Psoas muscle (tissue), 8 donors: ENCODE data around the gene GPR176. TPM values are rescaled to one million over a fixed set of nuclear protein-coding genes. Genes with fewer than 3 reads are reported as not detected.

Experiments used
- ATAC-seq, 4 donors: fragments of 200-7000 bp; cut with Tn5 transposase; one replicate each; pipeline ENCODE4 v1.9.1; 2020; ENCODE audit warnings: moderate library complexity in 3 of 4, mild to moderate bottlenecking in 2 of 4
- DNase-seq, 2 donors: peaks; one replicate each; pipeline ENCODE4 v3.0.0-alpha.2; 2020
- H3K27ac ChIP-seq: fragments of 200-600 bp; one replicate; pipeline ENCODE4 v1.8.0; 2022
- H3K27me3 ChIP-seq, 3 donors: fragments of 200-600 bp in 1 of 3; one replicate each; pipeline versions ENCODE4 v1.6.1 to v1.8.0; 2013 to 2022; ENCODE audit warnings: low read length in 2 of 3, mild to moderate bottlenecking in 2 of 3, moderate library complexity in 1 of 3; ENCODE audit not compliant: insufficient read depth in 3 of 3
- H3K36me3 ChIP-seq, 2 donors: fragments of 200-600 bp in 1 of 2; one replicate each; pipeline versions ENCODE4 v1.6.1 to v1.8.0; 2013 to 2022; ENCODE audit warnings: low read depth in 1 of 2, mild to moderate bottlenecking in 1 of 2, moderate library complexity in 1 of 2; ENCODE audit not compliant: insufficient read depth in 1 of 2
- H3K4me1 ChIP-seq: fragments of 200-600 bp; one replicate; pipeline ENCODE4 v1.8.0; 2022
- H3K4me3 ChIP-seq: fragments of 200-600 bp; one replicate; pipeline ENCODE4 v1.8.0; 2022; ENCODE audit warnings: mild to moderate bottlenecking
- H3K9me3 ChIP-seq: fragments of 200-600 bp; one replicate; pipeline ENCODE4 v1.8.0; 2022
- WGBS, 3 donors: extraction: QIAGEN DNeasy Blood & Tissue Kit; methylation state at CpG; one replicate each; pipeline versions ENCODE4 v1.1.6 to v1.1.7; 2013; 5-methylcytosine and 5-hydroxymethylcytosine counted together
- intact Hi-C, 2 donors: fragments of 100-400 bp; cut with DNase I; formaldehyde crosslinking; loops; one replicate each; pipeline versions ENCODE4 v1.11.0 to v1.14.2; 2022
- polyA plus RNA-seq, 3 donors: library from polyadenylated mRNA; stranded (reverse); fragments of 200-250 nt; gene quantifications; one replicate each; pipeline ENCODE4 v1.2.3, GENCODE V29; 2013
- total RNA-seq, 4 donors: library from RNA; stranded (reverse); fragmentation: NEBNext Ultra II Directional in 2 of 4; extraction: Animal tissue kit (Norgen Biotek cat#: 25700) in 2 of 4; gene quantifications; one replicate each; pipeline versions ENCODE4 v1.2.1 to v1.2.4, GENCODE V29; 2021 to 2023
- TF ChIP-seq, protein P1 (sequence below): fragments of 200-600 bp; IDR thresholded peaks from one replicate; pipeline ENCODE4 v1.8.0; 2022; ENCODE audit warnings: antibody characterized with exemption
- donor health status: healthy with polysubstance abuse.
- donor health status: DM: no; HTN: no; CAD: no; lungs with moderate emphysema.
- donor health status: Bipolar disorder and iron deficiency.
- donor health status: healthy.
- donor health status: DM: yes; HTN: yes; CAD: no.
- donor health status: DM: no; HTN: no; CAD: no.
- donor health status: DM: no; HTN: no; CAD: no.
- donor health status: DM: yes; HTN: yes; CAD: no.

Gene GPR176
- total and polyA plus RNA-seq, 7 donors: 0.30 to 1.3 (median 0.83) TPM

DNA sequence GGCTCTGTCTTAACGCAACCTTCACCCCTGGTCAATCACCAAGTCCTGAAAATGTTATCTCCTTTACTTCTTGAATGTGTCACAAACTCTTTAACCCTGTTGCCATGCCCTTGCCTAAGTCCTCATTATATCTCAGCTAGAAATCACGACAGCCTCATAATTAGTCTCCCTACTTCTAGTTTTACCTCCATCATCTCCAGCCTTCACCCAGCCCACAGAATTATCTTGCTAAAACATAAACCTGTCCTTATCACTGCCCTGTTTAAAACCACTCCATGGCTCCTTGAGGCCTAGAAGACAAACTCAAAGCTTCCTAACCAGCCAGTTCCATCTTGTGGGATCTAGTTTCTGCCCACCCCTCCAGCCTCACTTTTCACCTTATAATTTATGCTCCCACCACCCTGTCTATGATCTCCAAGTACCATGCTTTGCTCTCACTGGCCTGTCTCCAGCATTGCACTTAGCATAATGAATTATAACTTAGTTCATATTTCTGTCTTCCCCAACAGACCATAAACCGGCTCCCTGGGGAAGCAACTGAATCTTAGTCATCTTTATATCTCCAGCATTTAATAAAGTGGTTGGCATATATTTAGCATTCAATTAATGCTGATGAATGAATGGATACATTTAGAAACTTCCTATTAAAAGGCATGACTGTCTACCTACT lies 39.2 kb downstream of the GPR176 start:
- DNase-seq (no peak), ATAC-seq (no peak)
- Histone ChIP-seq H3K27me3 (peaks cover 0 to 2% (median 0%) of the 10 kb centered on the region in 3 donors), H3K36me3 (no peaks in the 10 kb centered on the region), H3K27ac (no peak overlapping the region), H3K4me3 (no peak overlapping the region), H3K4me1 (no peaks in the 10 kb centered on the region), H3K9me3 (no peaks in the 10 kb centered on the region)
- WGBS, 3 donors: 91 to 96% (median 92%) methylated on average over 3 of the region's 3 CpGs
- intact Hi-C loops: no loop called here
- TF ChIP-seq, protein P1, sequence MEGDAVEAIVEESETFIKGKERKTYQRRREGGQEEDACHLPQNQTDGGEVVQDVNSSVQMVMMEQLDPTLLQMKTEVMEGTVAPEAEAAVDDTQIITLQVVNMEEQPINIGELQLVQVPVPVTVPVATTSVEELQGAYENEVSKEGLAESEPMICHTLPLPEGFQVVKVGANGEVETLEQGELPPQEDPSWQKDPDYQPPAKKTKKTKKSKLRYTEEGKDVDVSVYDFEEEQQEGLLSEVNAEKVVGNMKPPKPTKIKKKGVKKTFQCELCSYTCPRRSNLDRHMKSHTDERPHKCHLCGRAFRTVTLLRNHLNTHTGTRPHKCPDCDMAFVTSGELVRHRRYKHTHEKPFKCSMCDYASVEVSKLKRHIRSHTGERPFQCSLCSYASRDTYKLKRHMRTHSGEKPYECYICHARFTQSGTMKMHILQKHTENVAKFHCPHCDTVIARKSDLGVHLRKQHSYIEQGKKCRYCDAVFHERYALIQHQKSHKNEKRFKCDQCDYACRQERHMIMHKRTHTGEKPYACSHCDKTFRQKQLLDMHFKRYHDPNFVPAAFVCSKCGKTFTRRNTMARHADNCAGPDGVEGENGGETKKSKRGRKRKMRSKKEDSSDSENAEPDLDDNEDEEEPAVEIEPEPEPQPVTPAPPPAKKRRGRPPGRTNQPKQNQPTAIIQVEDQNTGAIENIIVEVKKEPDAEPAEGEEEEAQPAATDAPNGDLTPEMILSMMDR: no peak

DNA sequence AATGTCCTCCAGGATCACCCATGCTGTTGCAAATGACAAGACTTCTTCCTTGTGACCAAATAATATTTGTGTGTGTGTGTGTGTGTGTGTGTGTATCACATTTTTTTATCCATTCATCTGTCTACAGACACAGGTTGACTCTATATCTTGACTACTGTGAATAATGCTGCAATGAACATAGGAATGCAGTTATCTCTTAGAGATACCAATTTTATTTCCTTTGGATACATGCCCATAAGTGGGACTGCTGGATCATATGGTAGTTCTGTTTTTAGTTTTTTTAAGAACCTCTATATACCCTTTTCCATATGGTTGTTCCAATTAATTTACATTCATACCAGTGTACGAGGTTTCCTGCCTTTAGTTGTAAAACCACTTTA lies 41.7 kb downstream of the GPR176 start:
- TF ChIP-seq, protein P1: no peak
- no peaks in the 10 kb centered on the region for H3K36me3 ChIP-seq
- H3K27ac ChIP-seq: no peak overlapping the region
- ATAC-seq: no peak
- no peaks in the 10 kb centered on the region for H3K4me1 ChIP-seq
- intact Hi-C loops: no loop called here
- H3K9me3 ChIP-seq: no peaks in the 10 kb centered on the region
- no peak for DNase-seq
- 86 to 94% (median 92%) methylated on average over 1 of the region's 1 CpG for WGBS, 3 donors
- no peak overlapping the region for H3K4me3 ChIP-seq
- H3K27me3 ChIP-seq: no peaks in the 10 kb centered on the region

DNA sequence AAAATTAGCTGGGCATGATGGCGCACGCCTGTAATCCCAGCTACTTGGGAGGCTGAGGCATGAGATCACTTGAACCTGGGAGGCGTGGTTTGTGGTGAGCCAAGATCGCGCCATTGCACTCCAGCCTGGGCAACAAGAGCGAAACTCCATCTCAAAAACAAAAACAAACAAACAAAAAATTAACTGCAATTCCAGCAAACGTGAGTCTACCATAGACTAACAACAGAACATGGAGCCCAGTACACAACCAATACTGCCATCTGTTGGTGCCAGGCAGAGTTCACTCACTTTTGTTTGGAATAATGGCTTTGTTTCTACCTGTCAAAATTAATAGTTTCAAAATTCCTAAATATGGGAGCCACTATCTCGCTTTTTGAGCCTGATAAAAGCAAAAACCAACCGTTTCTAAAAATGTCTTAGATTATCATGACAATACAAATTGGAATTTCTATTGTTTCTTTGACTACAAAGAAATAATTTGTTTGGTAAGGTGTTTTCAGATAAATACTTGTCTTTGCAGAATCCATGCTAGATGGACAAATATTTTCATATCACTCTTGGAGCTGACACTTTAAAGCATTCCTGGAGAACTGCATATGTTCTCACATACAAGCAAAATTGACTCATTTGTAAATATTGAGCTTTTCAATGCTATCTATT lies 45.0 kb downstream of the GPR176 start:
- intact Hi-C loops: loop anchor here in 1 of 2 donors (5.0 kb wide), 1 partner anchor 88 kb away; no protein-coding TSS in a partner anchor
- no peaks in the 10 kb centered on the region for H3K36me3 ChIP-seq
- no peaks in the 10 kb centered on the region for H3K4me1 ChIP-seq
- DNase-seq (no peak), ATAC-seq (no peak)
- no peaks in the 10 kb centered on the region for H3K27me3 ChIP-seq
- H3K27ac ChIP-seq: no peak overlapping the region
- no peak overlapping the region for H3K4me3 ChIP-seq
- TF ChIP-seq, protein P1: peak; percentile 31
- 63 to 75% (median 70%) methylated on average over 9 of the region's 9 CpGs for WGBS, 3 donors
- no peaks in the 10 kb centered on the region for H3K9me3 ChIP-seq

DNA sequence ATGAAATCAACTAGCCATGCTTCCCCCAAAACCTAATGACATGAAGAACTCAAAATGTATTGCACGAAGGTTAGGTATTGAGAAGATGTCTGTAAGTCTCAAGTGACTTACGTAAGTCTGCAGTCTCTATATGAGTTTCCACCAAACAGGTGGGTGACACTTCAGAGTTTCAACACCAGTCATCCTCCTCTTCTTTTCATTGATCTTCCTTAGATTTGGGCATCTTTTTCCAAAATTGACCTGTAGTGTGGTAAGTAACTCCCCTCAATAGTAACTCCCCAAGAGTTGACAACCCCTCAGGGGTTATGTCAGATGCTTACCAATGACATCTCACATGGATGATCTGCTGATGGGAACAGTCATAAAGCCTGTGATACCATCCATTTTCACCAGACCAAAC lies 46.1 kb downstream of the GPR176 start:
- H3K4me1 ChIP-seq: no peaks in the 10 kb centered on the region
- intact Hi-C loops: loop anchor here in 1 of 2 donors (5.0 kb wide), 1 partner anchor 87 kb away; no protein-coding TSS in a partner anchor
- no peaks in the 10 kb centered on the region for H3K36me3 ChIP-seq
- no peak for ATAC-seq
- H3K9me3 ChIP-seq: no peaks in the 10 kb centered on the region
- WGBS, 3 donors: 91 to 96% (median 95%) methylated on average over 2 of the region's 2 CpGs
- no peak for DNase-seq
- no peak overlapping the region for H3K4me3 ChIP-seq
- TF ChIP-seq, protein P1: no peak
- H3K27ac ChIP-seq: no peak overlapping the region
- H3K27me3 ChIP-seq: no peaks in the 10 kb centered on the region
